DMS53 treated with DMSO at 0.1 percent for 48 hours (cell line): ENCODE data around the gene CAPN9.
"Not testable (repeated sequence)": the region's sequence is repeated elsewhere in the genome, so short reads cannot be mapped to it uniquely, and the experiment has no call there.

Source experiments
- DNase-seq: peaks from one replicate; lab custom pipeline; 2025; ENCODE audit not compliant: unreplicated experiment; lab: John Stamatoyannopoulos, UW

CAPN9 gene

GRCh38 chr1:230747890-230748800 is 957 bp downstream of the CAPN9 start:
- peak; percentile 63 for DNase-seq

DNA sequence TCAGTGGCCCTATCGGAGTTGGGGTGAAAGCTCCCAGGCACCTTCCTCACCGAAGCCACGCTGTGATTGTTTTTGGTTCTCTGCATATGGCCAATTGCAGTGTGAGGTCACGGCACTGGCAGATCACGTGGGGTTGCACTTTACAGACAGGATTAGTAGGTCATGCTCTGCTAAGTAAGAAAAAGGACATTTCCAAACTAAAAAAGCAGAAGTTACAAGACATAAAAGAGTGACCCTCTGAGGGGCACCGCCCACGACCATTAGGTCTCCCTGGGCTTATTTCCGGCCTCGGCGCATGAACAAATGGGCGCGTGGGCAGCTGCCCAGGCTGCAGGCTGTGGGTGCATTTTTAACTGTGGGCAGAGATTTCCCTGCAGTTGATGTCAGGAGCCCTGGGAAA is 2.0 kb downstream of the CAPN9 start:
- no peak for DNase-seq

DNA sequence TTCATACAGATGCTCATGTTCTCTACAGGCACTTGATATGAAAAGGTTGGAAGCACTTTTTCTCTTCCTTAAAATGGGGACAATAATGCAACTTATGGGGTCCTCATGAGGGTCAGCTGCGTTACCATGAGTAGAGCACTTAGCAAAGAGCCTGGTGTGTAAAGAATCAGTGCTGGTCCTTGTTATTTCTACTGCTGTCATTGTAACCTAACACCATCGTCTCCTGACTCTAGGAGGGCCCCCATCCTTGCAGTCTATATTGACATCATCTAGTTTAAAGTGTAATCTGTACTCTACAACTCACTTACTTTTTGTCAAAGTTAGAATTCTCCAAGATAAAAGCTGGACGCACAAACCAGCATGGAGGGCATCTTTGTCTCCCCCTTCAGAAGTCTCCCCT is 2.4 kb downstream of the CAPN9 start:
- DNase-seq, result peak; percentile 46

- peak; percentile 68 for DNase-seq
Measured at GRCh38 chr1:230750576-230750975, 3.4 kb downstream of the CAPN9 start.

GRCh38 chr1:230750986-230751625 is 3.9 kb downstream of the CAPN9 start:
- DNase-seq, result no peak

- DNase-seq, result peak; percentile 86
Measured at GRCh38 chr1:230752407-230752806, 5.2 kb downstream of the CAPN9 start.

DNA sequence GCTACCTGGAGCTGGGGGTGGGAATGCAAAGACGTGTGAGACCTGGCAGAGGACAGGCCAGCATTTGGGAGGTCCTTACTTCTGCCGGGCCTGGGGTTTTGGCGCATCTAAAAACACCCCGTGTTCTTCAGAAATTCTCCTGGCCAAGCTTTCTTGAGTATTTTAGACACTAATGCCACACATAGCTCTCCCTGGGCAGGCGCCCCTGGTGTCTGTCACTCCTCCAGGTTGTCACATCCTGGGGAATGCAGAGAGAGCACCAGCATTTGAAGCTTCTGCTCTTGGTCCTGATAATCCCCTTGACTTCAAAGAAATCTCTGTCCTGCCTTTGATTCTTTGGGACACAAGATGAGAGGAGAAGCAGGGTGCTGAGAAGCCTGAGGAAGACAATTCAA is 6.0 kb downstream of the CAPN9 start:
- no peak for DNase-seq

DNA sequence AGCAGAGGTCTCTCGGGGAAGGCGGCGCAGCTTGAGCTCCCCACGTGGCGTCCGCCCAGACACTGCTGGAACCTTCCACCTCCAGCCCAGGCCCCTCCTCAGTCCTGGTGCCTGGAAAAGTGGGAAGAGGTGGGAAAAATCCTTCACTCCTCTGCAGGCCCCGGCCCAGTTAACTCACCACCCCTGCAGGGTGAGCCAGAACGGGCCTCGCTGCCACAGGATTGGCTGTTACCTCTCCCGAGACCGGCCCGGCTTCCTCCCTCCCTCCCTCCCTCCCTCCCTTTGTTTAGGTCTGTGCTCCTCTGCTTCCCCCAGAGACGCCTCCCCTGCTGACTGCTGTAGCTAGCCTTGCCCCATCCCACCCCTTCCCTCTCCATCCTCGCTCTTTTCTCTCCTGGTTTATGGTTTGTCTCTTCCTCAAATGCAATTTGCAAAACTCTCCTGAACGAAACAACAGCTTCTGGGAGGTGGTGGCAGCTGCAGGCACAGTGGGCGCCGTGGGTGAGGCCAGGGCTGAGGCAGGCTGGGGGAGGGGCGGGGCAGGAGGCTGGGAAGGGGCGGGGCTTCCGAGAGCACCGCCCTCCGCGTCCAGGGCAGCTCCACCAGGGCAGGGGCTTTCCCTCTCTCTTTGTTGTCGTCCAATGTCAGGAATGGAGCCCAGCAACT is 6.5 kb downstream of the CAPN9 start:
- peak; percentile 63 for DNase-seq

- no peak for DNase-seq
Measured at GRCh38 chr1:230754796-230755195, 7.6 kb downstream of the CAPN9 start.

- no peak for DNase-seq
Measured at GRCh38 chr1:230757856-230758708, 10.9 kb downstream of the CAPN9 start.

GRCh38 chr1:230758709-230759368 is 11.7 kb downstream of the CAPN9 start:
- DNase-seq, result no peak

GRCh38 chr1:230759369-230760065 is 12.3 kb downstream of the CAPN9 start:
- no peak for DNase-seq

DNA sequence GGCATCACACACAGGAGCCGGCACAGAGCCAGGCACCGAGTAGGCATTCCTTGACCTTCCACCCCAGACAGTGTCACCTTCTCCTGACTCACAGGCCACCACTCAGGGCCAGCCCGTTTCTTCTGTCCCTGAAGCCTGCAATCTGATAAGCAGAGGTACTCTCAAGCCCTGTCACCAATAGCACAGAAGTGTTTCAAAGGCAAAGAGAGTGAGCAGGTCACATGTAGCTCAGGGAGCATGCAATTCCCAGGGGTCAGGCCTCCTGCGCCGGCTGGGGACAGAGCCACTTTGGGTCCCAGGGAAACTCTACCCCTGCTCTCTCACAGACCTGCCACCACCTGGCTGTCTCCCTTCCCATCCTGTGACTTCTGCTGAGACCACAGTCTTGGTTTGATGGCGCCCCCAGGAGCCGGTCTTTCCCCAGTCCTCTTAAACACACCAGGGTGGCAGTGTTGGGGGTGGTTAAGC is 13.2 kb downstream of the CAPN9 start:
- DNase-seq, result peak; percentile 28

DNA sequence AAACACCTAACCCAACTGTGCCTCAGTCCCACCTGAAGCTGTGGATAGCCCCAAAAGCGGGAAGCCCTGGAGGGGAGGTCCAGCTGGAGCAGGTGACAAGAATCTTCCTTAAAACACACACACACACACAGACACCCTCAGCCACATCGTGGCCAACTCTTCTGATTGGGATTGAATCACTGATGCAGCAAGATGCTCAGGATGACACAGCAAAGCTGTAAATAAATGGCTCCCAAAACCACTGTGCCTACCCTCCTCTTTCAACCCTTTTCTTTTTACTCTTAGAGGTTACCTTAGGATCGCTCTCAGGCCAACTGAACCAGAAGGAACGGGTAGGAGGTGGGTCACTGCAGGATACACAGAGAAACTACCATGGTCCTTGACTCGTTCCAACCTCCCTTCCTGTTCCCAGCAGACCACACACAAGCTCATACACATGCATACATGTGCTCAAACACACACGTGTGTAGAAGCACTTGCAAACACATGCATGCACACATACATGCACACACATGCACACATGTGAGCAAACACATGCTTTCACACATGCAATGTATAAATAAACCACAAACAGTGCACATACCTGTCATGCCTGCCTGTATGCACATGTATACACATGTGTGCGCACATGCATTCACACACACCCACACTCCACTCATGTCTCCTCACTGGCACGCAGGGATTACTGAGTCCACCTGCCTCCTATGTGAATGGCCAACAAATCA is 14.4 kb downstream of the CAPN9 start:
- no peak for DNase-seq

DNA sequence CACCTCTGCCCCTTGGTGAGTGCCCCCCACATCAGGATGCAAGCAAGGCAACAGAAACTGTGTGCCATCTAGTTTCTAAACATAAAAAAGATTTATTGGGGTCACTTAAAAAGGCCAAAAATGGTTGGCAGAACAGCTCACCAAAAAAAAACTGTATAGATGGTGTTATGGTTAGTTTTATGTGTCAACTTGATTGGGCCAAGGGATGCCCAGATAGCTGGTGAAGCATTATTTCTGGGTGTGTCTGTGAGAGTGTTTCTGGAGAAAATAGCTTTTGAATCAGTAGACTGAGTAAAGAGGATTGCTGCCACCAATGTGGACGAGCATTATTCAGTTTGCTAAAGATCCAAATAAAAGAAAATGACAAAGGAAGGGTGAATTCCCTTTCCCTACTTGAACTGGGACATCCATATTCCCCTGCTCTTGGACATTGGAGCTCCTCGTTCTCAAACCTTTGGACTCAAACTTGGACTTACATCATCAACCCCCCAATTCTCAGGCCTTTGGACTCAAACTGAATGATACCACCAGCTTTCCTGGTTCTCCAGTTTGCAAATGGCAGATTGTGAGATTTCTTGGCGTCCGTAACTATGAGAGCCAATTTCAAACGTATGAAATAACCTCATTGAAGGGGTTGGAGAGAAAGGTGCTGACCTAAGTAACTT is 16.9 kb downstream of the CAPN9 start:
- no peak for DNase-seq

DNA sequence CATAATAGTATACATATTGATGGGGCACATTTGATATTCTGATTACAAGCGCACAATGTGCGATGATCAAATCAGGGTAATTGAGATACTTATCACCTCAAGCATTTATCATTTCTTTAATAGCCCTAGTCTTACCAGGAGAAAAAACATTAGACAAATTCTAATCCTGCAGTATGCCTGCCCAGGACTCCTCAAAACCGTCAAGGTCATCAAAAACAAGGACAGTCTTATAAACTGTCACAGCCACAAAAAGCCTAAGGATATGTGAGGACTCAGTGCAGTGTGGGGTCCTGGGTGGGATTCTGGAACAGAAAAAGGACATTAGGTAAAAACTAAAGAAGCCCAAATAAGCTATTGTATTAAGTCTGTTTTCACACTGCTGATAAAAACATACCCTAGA is 19.1 kb downstream of the CAPN9 start:
- DNase-seq, result no peak

DNA sequence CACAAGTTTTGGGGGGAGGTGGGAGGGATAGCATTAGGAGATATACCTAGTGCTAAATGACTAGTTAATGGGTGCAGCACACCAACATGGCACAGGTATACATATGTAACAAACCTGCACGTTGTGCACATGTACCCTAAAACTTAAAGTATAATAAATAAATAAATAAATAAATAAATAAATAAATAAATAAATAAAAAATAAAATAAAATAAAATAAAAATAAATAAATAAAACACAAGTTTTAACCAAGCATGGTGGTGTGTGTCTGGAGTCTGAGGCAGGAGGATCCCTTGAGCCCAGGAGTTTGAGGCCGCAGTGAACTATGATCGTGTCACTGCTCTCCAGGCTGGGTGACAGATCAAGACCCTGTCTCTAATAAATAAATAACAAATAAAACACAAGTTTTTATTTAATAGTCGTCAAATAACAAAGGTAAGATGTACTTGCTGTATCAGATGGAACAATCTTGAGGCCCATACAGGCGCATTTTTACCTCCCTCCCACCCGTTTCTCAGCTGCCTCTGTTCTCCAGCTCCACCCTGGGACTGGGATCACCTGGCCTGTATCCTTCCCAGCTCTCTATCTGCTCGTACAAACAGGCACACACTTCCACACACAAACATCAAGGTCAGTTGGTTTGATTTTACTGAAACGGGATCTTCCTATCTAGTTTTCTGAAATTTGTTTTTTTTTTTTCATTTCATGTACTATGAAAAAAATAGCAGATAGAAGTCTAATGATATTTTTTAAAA is 20.8 kb downstream of the CAPN9 start:
- not testable (repeated sequence) for DNase-seq
